Measurements from ENCODE around the gene ITPA.

ITPA gene

DNA sequence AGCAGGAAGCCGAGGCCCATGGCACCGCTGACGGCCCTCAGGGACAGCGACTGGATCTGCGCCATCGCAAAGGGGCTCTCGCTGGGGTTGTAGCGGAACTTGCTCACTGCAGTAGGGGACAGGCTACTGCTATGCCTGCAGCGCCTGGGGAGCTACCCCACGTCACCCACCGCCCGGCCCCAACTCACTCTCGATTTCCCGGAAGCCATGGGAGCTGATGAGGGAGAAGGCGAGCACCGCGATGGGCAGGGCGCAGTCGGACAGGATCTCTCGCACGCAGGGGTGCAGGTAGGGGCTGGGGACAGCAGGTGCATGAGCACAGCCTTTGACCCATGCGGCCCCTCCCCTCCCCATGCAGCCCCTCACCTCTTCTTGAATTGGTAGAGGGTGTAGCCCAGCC lies 19.9 kb downstream of the ITPA start:
- no peak for DNase-seq

GRCh38 chr20:3229798-3230197 lies 20.5 kb downstream of the ITPA start:
- DNase-seq: no peak

GRCh38 chr20:3231116-3231515 lies 21.8 kb downstream of the ITPA start:
- DNase-seq: no peak

DNA sequence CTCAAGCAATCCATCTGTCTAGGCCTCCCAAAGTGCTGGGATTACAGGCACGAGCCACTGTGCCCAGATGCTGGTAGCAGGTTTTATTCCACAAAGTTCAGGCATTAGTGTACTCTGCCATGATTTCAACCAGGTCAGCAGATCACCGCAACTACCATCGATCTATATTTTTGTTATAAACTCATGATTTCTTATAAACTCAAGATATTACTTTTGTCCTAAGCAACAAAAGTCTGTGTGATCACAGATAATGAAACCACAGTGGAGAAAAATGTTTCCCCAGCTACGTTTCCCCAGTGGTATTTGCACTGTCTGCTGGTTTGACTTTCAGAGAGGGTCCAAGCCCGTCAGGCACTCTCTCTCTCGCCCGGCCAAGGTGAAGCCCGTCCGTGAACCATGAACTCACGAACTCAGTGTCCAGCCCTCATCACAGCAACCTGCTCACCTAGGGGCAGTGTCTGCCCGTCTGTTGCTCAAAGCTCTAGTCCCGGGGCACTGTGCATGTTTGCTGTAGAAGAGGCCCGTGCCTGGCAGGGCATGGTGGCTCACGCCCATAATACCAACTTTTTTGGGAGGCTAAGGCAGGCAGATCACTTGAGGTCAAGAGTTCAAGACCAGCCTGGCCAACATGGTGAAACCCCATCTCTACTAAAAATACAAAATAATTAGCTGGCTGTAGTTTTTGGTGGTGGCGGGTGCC lies 22.7 kb downstream of the ITPA start:
- no peak for DNase-seq

DNA sequence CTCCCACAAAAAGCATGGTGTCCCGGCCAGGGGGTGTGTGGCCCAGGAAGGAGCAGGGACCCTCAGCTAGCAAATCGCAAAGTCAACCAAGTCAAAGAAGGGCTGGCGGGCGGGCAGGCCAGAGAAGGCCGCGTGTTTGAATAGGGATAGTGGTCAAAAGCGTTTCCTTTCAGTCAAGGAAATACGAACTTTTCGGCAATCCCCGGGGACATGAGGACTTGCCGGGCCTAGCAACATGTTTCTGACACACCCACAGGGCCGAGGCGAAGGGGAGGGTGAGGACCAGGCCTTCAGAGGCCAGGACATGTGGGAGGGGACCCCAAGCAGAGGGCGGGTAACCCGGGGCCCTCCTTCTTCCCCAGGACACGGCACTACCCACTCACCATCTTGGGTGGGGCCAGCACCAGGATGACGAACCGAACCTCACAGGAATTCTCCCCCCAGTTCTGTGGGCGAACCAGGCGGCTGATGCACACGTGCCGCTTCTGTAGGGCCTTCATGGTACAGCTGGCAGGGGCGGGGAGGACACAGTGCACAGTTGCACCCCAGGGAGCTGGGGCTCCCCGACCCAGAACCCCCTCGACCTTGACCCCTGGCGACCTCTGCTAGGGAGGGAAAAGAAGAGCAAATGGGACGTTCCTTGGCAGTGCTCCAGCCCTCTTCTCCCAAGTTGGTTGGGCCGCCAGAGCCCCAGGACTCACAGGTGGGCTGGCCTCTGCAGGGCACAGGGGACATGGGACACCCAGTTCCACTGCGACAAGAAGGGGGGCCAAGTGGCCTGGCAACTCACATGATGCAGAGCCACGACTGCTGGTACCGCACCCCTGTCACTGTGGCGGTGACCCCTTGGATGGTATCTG lies 24.1 kb downstream of the ITPA start:
- DNase-seq: no peak

GRCh38 chr20:3233991-3234498 lies 24.7 kb downstream of the ITPA start:
- no peak for DNase-seq

- no peak for DNase-seq
Measured at GRCh38 chr20:3235666-3236324, 26.5 kb downstream of the ITPA start.

GRCh38 chr20:3237011-3237957 lies 28.0 kb downstream of the ITPA start:
- DNase-seq: no peak

DNA sequence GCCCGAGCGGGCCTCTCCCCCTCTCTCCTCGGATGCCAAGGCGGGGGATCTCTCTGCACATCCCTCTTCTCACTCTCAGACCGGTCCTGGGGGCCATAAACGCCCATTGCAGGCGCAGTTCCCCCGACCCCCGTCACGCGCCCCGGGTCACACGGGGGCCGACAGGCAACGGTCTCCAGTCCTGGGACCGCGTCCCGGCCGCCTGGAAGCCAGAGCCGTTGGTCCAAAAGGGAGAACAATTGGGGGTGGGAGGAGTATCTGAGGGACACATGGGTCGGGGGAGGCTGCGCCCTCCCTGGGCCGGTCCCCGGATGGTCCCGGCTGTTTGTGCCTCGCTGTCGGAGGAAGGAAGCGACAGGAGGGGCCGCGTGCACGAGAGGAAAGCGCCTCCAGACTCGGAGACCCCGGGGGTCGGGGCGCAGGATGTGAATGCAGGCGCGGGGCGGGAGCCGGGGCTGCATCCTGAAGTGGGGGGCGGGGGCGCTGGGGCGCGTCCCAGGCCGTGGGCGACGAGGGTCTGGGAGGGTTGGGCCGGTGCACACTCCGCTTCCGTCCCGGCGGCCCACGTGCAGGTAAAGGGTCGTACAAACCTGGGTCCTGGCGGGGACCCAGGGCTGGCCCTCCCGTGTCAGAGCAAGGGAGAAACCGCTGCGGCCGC lies 28.8 kb downstream of the ITPA start:
- DNase-seq: no peak

DNA sequence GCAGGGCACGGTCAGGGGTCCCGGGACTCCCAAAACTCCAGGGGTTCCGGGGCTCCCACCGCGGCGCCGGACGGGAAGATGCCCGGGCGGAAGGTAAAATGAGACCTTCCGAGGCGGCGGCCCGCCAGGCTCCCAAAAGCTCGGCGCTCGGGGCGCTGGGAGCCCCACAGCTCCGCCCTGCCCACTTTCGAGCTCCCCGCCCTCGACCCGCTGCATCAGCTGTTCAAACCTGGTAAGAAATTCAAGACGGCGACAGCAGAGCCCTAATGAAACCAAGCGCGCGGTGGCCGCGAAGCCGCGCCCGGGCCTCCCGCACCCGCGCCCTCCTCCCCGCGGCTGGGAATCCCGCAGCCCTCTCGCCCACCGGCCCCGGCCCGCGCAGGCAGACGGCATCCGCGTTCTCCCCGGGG lies 29.3 kb downstream of the ITPA start:
- no peak for DNase-seq

GRCh38 chr20:3239026-3239866 lies 29.9 kb downstream of the ITPA start, which contains the start of gene SLC4A11:
TSS of gene SLC4A11 (minus strand) at chr20:3239190. CDS start at chr20:3239137, 53 bp downstream.
- no peak for DNase-seq

DNA sequence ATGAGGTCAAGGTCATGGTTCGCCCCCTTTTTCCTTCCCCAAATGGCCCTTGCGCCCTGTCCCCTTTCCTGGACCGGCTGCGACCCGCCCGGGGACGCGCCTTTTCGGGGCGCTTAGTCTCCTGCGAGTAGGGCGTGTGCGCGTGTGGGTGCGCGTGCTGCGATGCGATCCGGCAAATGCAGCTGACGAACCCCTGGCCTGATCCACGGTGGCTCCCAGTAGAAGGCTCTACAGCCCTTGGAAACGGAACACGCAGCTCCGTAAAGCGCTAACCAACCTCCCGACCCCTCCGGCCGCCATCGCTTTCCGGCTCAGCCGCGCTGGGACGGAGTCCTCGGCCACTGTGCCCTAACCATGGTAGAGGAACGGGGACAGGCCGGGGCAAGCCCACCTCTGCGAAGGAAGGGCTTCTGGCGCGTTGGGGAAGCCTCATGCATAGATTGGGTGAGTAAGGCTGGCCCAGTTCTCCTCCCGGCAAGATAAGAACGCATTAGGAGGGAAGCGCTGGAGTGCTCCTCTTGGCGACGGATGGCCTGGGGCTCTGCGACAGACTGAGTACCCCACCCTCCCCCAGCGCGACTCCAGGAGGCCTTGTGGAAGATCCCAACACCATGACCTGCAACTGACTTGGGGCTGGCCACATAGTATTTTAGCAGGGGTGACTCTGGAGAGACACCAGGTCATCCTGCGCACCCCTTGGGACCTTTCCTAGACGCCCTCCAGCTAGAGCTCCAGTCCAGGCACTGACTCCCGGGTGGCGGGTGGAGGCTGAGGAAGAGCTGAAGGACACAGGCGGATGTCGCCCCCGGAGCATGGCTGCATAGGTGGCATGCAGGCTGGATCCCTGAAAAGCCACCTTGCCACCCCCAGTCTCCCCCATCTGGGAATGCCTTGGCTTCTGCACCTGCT lies 30.8 kb downstream of the ITPA start:
- DNase-seq: no peak

DNA sequence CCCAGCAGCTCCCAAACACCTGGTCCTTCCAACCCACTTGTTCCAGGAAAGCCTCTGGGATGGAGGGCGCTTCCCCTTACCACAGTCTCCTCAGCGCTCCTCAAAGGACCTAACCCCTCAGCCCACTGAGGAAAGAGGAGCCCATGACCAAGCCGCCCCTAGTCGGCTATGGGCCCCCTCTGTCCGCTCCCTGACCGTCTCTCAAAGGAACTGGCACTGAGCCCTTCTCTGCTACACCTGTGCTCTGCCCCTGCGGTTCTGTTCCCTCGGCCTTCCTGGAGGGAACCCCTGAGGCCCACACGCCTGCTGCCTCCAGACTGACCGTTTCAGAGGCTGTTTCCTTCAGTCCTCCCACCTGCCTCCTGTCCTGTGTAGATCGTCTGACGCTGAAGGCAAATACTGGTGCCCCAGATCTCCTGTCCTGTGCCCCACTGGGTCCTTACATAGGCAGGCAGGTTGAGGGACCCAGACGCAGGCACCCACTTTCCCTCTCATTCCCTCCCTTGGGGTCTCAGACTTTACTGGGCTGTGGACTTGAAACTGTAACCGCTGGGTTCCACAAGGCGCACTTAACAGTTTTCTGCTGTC lies 31.6 kb downstream of the ITPA start:
- no peak for DNase-seq

DNA sequence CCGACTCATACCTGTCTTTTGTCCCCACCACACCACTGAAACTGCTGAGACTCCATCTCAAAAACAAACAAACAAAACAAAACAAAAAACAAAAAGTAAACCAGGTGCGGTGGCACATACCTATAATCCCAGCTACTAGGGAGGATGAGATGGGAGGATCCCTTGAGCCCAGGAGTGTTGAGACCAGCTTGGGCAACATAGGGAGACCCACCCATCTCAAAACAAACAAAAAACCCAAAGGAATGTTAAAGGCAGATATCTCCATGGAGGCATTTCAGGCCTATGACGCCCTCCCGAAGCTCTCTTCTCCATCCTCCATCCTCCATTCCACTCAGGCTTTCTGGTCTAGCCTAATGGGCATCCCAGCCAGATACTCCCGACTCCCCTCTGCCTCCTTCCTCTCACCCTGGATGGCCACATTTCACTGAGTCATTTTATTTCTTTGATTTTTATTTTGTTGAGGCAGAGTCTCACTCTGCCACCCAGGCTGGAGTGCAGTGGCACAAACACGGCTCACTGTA lies 32.9 kb downstream of the ITPA start:
- no peak for DNase-seq

GRCh38 chr20:3243718-3244358 lies 34.5 kb downstream of the ITPA start:
- no peak for DNase-seq

DNA sequence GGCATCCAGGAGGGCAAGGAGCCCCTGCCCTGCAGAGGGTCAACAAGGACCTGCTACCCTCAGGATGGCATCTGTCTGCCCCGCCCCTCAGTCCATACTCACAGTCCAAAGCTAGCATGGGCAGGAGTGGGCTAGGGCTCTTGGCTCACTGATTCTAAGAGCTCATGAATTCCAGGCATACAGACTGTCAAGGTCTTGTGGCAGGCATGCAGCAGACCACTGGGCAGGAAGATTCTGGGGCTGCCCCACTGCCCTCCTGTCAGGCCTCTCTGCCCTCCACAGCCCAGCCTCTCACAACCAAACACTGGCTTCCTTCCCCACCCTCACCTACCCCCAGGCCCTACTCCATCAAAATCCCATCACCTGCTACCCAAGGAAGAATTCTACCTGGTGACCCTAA lies 35.3 kb downstream of the ITPA start:
- no peak for DNase-seq

DNA sequence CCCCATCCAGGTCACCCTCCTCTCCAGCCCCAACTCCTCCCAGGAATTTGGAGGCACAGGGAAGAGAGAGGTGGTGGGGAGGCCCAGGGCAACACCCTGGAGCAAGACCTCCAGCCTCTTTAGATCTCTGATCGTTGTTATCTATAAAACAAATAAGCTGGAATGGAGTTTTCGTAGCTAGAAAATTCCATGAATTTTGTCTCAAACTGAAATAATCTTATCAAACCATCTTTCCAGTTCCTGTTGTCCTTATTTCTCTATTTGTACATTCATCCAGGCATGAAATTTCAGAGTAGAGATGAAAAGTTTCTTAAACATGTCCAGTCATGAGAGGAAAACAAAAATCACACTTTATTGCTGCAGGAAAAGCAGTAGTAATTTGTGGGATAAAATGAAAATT lies 35.9 kb downstream of the ITPA start:
- no peak for DNase-seq

DNA sequence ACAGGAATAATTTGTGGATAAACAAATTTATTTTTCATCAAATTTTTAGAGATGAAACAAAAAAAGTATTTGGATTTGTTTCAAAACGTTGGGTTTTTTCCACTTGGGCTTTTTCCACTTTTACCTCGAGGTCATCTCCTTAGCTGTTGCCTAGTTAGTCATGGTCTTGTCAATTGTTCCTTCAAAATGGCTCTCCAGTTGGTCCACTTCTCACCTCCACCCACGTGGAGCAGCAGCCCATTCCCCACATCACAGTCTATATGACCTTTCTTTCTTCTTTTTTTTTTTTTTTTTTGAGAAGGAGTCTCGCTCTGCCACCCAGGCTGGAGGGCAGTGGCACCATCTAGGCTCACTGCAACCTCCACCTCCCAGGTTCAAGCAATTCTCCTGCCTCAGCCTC lies 36.4 kb downstream of the ITPA start:
- DNase-seq: no peak

DNA sequence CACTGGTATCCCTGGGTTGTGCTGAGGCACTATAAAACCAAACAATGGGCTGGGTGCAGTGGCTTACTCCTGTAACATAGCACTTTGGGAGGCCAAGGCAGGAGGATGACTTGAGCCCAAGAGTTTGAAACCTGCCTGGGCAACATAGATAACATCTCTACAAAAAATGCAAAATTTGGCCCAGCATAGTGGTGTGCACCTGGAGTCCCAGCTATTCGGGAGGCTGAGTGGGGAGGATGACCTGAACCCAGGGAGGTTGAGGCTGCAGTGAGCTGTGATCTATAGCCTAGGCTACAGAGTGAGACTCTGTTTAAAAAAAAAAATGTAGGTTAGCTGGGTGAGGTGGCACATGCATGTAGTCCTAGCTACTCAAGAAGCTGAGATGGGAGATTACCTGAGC lies 37.4 kb downstream of the ITPA start:
- no peak for DNase-seq

Data from NCI-H524 treated with DMSO at 0.1 percent for 48 hours (cell line).